IMR-90 (cell line): ENCODE data around the gene SIRT5.

Source experiments
- BHLHE40 ChIP-seq: fragments of 150-350 bp; IDR thresholded peaks from 2 replicates; pipeline ENCODE4 v1.6.1; 2016; ENCODE audit warnings: mild to moderate bottlenecking, low read depth, low read length
- CHD1 ChIP-seq: IDR thresholded peaks from 2 replicates; pipeline ENCODE4 v1.6.1; 2012; ENCODE audit warnings: low read depth, low read length, improper control_type of control experiment
- CTCF ChIP-seq: conservative IDR thresholded peaks from 2 replicates; pipeline ENCODE4 v1.5.1; 2012; ENCODE audit warnings: mild to moderate bottlenecking, low read depth, low read length, improper control_type of control experiment
- FOS ChIP-seq: fragments of 150-350 bp; IDR thresholded peaks from 2 replicates; pipeline ENCODE4 v1.6.1; 2016; ENCODE audit warnings: low read depth, low read length
- MAZ ChIP-seq: IDR thresholded peaks from 2 replicates; pipeline ENCODE4 v1.6.1; 2012; ENCODE audit warnings: low read depth, mild to moderate bottlenecking, low read length, improper control_type of control experiment, moderate library complexity, borderline replicate concordance
- NFE2L2 ChIP-seq: fragments of 150-350 bp; IDR thresholded peaks from 2 replicates; pipeline ENCODE4 v1.6.1; 2016; ENCODE audit warnings: low read depth, mild to moderate bottlenecking, low read length
- POLR2A ChIP-seq: IDR thresholded peaks from 2 replicates; pipeline ENCODE4 v1.6.1; 2012; ENCODE audit warnings: mild to moderate bottlenecking, low read depth, low read length
- RAD21 ChIP-seq: IDR thresholded peaks from 2 replicates; pipeline ENCODE4 v1.6.1; 2012; ENCODE audit warnings: low read length, improper control_type of control experiment
- RFX5 ChIP-seq: IDR thresholded peaks from 2 replicates; pipeline ENCODE4 v1.8.0; 2012; ENCODE audit warnings: low read depth, mild to moderate bottlenecking, low read length, moderate library complexity
- SMC3 ChIP-seq: fragments of 150-350 bp; IDR thresholded peaks from 2 replicates; pipeline ENCODE4 v1.6.1; 2016; ENCODE audit warnings: low read depth, mild to moderate bottlenecking, antibody characterized with exemption, low read length, moderate library complexity
- USF2 ChIP-seq: fragments of 150-350 bp; IDR thresholded peaks from 2 replicates; pipeline ENCODE4 v1.6.1; 2017; ENCODE audit warnings: mild to moderate bottlenecking, antibody characterized with exemption, low read length, low read depth

GRCh38 chr6:13591205-13591921, 17.0 kb downstream of the SIRT5 start:
- TF ChIP-seq CTCF (no peak), POLR2A (no peak), NFE2L2 (no peak), USF2 (no peak), RAD21 (no peak), SMC3 (no peak), RFX5 (no peak), BHLHE40 (no peak), FOS (no peak), MAZ (no peak), CHD1 (no peak)
